Medulla oblongata (tissue), 1 donor: Measurements from ENCODE around the gene MAML3.

Source experiments
- DNase-seq: peaks from one replicate; pipeline ENCODE4 v3.0.0-alpha.2; 2015; ENCODE audit errors: extremely low spot score

Gene MAML3

DNA sequence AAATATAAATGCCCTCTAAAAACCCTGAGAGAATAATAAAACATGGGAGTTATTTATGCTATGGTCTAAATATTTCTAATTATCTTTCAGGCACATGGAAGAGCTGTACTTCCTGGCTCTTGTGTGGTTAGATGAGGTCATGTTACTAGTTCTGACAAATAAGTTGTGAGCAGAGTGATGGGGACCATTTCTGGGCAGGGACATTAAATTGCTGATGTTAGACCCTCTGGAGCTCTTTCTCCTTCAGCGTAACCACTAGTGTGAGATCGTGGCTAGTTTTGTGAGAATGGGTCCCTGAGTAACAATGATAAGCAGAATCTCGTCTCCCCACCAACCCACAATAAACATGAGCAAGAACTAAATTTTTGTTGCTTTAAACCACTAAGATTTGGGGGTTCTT lies 108.0 kb downstream of the MAML3 start:
- no peak for DNase-seq

DNA sequence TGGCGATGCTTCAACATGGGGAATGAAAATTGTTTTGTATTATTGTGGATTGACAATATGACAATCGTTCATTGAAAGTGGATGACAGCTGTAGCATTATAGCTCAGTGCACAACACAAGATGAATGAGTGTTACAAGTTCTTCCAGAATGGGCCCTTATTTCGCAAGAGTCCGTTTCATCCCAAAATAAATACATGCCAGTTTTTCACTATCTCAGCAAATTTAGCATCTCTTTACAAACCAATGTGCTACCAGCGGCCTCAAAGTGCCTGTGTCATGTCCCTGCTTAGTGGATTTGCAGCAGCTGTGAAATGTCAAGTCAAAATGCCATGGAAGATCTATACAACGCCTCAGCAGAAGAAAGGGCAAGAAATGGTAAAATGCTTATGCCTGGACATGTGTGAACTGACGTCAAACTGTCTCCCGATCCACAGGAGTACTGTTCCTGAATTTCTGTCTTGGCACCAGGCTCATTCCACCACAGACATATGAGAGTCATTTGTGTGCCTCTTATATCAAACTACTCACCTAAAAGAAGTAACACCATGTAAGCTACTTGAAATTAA lies 109.6 kb downstream of the MAML3 start:
- peak; percentile 70 for DNase-seq

DNA sequence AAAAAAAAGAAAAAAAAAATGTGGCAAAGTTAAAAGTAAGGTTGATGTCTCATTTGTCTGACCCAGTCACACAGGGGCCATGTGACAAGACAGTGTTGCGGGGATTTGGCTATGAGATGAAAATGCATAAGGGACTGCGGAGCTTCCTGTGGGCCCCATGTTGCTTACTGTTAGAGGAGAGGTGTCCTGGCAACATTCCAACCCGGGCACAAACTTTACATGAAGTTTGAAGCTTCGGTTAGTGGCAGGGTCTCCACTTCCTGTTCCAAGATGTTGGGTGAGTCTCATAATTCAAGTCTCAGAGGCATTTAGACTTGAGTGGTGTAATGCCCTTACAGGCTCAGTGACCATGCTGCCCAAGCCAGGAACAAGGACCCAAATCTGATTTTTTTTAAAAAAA lies 111.3 kb downstream of the MAML3 start:
- no peak for DNase-seq

GRCh38 chr4:140038031-140038533 lies 115.9 kb downstream of the MAML3 start:
- DNase-seq = no peak

- DNase-seq = no peak
These were observed 116.5 kb downstream of the MAML3 start for GRCh38 chr4:140037353-140038030.

DNA sequence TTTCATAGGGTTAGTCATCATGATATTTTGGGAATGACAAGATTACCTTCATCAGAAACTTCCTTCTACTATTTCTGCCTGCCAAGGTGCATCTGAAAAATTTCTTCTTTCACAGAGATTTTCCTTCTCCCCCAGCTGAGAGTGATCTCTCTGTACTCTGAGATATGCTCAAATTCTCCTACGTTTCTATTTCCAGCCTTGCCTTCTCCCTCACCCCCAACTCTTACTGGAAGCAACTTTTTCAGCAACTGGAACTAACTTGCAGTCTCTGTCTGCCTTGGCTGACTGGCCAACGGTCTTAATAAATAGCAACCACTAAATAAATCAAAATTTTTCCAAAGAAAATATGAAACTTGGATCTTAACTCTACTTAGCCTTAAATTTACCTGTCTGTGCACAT lies 122.3 kb downstream of the MAML3 start:
- no peak for DNase-seq

- DNase-seq = no peak
These were observed 122.9 kb downstream of the MAML3 start for GRCh38 chr4:140031061-140031460.

GRCh38 chr4:140028676-140029517 lies 125.1 kb downstream of the MAML3 start:
- no peak for DNase-seq

DNA sequence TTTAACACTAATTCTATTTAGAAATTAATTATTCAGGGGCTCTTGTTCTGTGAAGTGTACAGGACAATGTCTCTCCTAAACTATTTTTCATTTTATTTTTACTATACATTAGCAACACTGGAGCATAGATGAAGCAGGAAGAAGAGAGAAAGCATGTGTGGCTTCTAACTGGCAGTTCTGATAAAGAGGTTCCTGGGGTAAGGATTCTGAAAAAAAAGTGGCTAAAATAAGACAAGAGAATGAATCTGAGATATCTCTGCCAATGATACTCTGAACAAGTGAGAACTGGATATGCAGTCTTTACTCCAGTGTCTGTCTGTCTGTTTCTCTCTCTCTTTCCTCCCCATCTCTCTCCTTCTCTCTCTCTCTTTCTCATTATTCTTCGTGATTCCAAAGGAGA lies 125.9 kb downstream of the MAML3 start:
- no peak for DNase-seq

- no peak for DNase-seq
These were observed 126.9 kb downstream of the MAML3 start for GRCh38 chr4:140027101-140027500.

- DNase-seq = no peak
These were observed 128.5 kb downstream of the MAML3 start for GRCh38 chr4:140025470-140025869.

DNA sequence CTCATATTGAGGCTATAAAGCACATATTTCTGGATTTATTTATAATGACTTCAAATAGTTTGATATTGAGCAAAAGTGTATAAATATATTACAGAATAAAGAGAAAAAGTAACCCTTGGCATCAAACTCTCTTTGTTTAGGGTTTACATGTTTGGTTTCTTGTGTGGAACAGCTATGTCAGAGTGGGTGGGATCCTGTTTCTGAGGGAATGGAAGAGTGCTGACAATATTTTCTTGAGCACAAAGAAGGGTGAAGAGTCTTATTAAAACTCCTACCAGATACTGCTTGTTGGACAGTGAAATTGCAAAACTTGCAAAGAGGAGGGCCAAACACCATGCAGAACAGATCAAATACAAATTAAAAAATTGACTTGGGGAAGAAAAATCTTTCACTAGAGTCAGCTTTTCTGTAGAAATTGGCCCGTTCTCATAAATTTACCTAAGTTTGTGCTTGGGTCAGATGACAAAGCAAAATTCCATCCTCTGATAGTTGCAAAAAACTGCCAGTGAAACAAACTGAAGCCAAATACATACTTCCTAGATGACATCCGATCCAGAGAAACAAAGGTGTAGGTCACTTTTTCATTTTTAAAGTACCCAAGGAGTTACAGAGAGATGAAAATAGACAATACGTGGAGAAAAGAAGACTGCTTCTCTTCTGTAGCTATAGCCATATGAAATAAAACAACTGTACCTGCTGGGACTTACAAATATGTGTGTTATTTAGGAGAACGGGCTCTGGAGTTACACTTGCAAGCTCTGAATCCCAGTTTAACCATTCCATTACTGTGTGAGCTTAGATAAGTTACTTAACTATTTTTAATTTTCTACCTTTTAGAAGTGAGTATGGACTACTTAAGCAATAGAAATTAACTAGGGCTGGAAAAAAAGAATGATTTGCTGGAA lies 133.3 kb downstream of the MAML3 start:
- no peak for DNase-seq

DNA sequence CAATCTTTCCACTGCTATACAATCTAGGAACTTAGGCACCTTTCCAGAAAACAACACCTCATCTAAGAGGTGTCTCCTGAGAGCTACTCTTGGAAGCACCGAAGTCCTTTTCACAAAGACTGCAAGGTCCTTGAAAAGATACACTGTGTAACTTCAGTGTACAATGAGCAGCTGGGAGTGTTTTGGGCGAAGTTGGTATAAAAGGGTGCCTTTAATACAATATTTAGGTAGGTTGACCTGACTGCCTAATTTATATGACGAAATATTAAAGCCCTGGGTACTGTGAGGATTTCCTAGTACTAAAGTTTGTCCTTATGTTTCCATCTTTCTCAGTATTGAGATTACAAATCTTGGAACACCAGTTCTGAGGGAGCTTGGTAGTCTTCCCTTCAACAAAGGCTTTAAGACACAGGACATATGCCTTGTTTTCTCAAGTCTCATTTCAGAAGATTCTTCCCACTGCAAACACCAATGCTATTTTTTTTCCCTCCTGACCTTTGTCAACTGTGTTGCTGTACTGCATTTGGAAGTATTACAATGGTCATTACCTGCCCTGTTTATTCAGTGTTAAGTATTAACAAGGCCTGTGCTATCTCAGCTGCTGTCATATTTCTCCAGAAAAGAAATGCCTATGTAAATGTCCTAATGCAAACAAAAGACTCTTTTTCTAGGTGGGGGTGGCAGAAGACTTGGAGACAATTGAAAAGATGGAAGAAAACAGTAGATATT lies 134.2 kb downstream of the MAML3 start:
- DNase-seq = no peak

- no peak for DNase-seq
These were observed 134.9 kb downstream of the MAML3 start for GRCh38 chr4:140018931-140019618.

DNA sequence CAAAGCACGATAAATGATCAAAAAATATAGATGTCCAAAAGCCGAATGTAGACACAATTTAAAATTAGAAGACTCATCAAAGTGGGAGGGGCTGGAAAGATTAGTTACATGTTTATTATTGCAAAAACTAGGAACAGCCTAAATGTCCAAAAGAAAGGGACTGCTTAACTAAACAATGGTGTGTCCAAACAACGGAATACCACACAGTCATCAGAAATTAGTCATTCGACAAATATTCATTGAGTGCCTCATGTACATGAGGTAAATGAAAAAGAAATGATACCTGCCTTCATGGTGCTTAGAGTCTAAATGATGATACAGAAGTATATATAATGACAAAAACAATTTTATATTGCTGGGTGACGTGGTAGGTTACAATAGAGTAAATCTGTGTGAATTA lies 139.7 kb downstream of the MAML3 start:
- no peak for DNase-seq

DNA sequence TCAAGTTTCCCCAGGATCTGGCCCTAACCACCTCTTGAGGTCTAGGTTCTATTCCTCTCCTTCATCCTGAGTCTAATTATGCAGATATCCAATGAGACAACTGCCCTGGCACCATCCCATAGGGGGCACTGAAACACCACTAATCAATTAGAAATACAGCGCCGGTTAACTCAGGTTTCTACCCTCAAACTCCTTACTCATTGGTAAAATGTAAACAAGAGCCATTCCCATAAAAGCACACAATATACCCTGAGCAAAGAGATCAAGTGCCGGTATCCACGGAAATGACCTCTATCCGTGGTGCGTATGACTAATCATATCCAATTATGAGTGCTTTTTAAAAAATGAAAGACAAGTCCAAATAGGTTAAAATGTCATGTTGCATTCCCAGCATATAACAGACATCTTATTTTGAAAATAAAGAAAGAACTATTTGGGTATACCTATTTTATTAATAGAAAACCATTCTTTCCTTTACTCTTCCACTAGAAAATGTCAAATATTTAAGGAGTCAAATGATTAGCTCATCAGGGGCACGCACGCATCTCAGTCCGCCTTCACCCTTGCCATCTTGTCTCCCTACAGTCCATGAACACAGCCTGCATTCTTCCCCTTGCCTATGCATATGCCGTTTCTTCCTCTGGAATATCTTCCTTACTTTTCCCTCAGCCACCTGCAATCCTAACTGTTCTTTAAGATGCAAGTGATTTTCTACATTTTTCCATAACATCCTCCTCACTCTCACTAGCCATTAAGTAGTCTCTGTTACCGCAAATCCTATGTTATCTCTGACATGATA lies 141.1 kb downstream of the MAML3 start:
- peak; percentile 90 for DNase-seq

GRCh38 chr4:140005699-140006098 lies 148.3 kb downstream of the MAML3 start:
- DNase-seq = no peak

DNA sequence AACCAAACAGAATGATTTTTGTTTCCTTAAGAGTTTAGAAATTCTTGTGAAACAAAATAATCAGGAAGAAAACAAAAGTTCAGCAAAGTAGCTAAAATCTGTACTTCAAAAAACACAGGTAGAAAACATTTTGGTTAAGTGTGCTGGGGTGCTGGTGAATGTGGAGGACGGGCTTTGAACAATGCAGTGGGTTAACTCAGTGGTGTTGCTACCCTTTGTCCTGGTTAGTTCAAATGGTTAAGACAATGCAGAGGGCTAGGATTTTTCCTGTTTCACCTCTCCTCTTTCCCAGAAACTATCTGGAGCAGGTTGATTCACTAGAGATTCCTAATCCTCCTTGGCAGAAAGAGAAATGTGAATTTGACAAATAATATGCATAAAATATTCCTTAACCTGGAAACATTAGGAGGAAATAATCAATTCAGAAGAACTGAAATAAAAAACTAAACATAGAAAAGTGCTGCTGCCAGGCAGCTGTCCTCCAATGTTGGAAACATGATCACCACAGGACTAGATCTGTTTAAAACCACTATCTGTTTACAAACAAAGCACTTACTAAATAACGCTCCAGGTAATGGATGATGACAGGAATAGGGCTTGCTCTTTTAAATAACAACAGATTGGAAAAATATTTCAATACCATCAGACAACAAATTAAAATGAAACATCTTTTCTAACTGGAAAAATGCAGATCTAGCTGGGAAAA lies 148.9 kb downstream of the MAML3 start:
- DNase-seq = no peak

GRCh38 chr4:140004549-140004895 lies 149.5 kb downstream of the MAML3 start:
- peak; percentile 77 for DNase-seq
